Measurements from ENCODE around the gene CYGB. TPM values are rescaled to one million over a fixed set of nuclear protein-coding genes. Genes with fewer than 3 reads are reported as not detected.

Gene CYGB
- polyA plus RNA-seq, 1 donor (not counting 4 experiments of a cell fraction or from before 2014, with no cell fraction given), result 10.3 TPM

DNA sequence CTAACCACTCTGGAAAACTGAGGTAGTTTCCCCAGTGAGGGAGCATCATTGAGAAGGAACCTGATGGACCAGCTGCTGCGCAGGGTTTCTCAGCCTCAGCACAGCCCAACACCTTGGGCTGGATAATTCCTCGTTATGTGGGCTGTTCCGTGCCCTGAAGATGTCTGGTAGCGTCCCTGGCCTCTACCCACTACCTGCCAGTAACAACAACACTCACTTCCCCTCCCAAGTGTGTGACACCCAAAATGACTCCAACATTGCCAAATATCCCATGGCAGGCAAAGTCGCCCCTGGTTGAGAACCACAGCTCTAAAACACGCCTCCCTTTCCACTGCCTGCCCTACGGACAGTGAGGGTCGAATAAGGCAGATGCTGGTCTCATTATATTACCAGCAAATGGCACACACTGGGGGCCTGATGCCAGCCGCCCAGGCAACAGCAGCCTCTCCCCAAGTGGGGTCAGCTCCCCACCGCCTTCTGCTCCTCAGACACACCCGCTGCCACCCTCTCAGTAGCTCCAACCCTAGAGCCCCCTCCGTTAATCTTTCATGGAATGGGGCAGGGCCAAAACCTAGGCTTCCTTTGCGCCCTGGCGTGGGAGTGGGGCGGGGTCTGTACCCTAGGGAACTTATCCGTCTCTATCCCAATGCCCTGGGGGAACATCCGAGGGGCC is 37.3 kb downstream of the CYGB start:
- peaks cover 1 to 5% of the 10 kb centered on the region in 2 experiments for H3K36me3 ChIP-seq (ENCODE audit: control insufficient read depth in 2 of 2, extremely low read depth in 1 of 2, insufficient read depth in 2 of 2, low read length in 2 of 2)
- peak overlapping the region; percentile 95 for H3K9ac ChIP-seq (ENCODE audit: control insufficient read depth, extremely low read depth, insufficient read depth, low read length)
- peak overlapping the region; percentile 84 for H3K4me2 ChIP-seq (ENCODE audit: control insufficient read depth, extremely low read depth, insufficient read depth, low read depth, low read length)
- no peaks in the 10 kb centered on the region for H3K9me3 ChIP-seq (ENCODE audit: control insufficient read depth, low read depth, low read length)
- H3K4me3 ChIP-seq (ENCODE audit: control insufficient read depth in 2 of 3, extremely low read depth in 1 of 3, insufficient read depth in 2 of 3, low read depth in 1 of 3, low read length in 3 of 3), result peak overlapping the region; percentile 87 to 97 (median 94)
- H3K79me2 ChIP-seq (ENCODE audit: control insufficient read depth, insufficient read depth, low read length), result peaks cover 53% of the 10 kb centered on the region
- H3K9me1 ChIP-seq (ENCODE audit: control insufficient read depth, extremely low read depth, insufficient read depth, low read length), result peaks cover 3% of the 10 kb centered on the region
- no peak overlapping the region for H2AFZ ChIP-seq (ENCODE audit: control insufficient read depth, low read length)
- dilution Hi-C loops (cut with MboI; ENCODE audit: extremely low pct_ligation_motif_present, low sequenced_read_pairs), result no loop called here
- FAIRE-seq (no peak), DNase-seq (ENCODE audit: low read depth, low spot score) (no peak)
- peaks cover 16% of the 10 kb centered on the region for H4K20me1 ChIP-seq (ENCODE audit: control insufficient read depth, extremely low read depth, insufficient read depth, low read length)
- H3K27me3 ChIP-seq (ENCODE audit: control insufficient read depth, extremely low read depth, insufficient read depth, low read length), result no peaks in the 10 kb centered on the region
- peak overlapping the region; percentile 91 for H3K27ac ChIP-seq (ENCODE audit: control insufficient read depth, insufficient read depth, low read length)
- H3K4me1 ChIP-seq (ENCODE audit: control insufficient read depth, extremely low read depth, insufficient read depth, low read length), result peaks cover 33% of the 10 kb centered on the region
- TF ChIP-seq, protein P1, sequence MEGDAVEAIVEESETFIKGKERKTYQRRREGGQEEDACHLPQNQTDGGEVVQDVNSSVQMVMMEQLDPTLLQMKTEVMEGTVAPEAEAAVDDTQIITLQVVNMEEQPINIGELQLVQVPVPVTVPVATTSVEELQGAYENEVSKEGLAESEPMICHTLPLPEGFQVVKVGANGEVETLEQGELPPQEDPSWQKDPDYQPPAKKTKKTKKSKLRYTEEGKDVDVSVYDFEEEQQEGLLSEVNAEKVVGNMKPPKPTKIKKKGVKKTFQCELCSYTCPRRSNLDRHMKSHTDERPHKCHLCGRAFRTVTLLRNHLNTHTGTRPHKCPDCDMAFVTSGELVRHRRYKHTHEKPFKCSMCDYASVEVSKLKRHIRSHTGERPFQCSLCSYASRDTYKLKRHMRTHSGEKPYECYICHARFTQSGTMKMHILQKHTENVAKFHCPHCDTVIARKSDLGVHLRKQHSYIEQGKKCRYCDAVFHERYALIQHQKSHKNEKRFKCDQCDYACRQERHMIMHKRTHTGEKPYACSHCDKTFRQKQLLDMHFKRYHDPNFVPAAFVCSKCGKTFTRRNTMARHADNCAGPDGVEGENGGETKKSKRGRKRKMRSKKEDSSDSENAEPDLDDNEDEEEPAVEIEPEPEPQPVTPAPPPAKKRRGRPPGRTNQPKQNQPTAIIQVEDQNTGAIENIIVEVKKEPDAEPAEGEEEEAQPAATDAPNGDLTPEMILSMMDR (optimal IDR thresholded peaks at IDR 0.05 in 1 of 3, IDR thresholded peaks at IDR 0.05 in 1 of 3, conservative IDR thresholded peaks at IDR 0.05 in 1 of 3; ENCODE audit: extremely low read depth in 1 of 3, insufficient read depth in 2 of 3, low read length in 3 of 3), result no peak
- no peak for TF ChIP-seq EZH2 (IDR thresholded peaks at IDR 0.05; ENCODE audit: low read length)

DNA sequence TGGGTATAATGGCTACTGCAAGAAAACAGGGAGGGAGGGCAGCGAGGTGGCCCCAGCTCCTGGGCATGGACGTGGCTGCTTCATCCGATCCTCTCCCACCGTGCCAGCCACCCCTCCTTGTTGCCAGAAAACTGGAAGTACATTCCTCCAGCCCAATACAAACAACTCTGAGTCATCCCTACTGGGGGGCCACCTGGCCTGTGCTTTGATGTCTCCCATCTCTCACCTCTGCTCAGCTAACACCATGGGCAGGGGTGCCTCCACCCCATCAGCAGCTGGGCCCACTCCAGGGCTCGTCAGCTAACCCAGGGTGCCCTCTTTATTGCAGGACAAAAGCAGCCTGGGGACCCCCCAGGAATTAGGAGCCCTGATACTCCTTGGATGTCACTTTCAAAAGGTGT is 38.2 kb downstream of the CYGB start:
- no peaks in the 10 kb centered on the region for H3K9me3 ChIP-seq (ENCODE audit: control insufficient read depth, low read depth, low read length)
- H2AFZ ChIP-seq (ENCODE audit: control insufficient read depth, low read length), result no peak overlapping the region
- TF ChIP-seq, protein P1 (optimal IDR thresholded peaks at IDR 0.05 in 1 of 3, IDR thresholded peaks at IDR 0.05 in 1 of 3, conservative IDR thresholded peaks at IDR 0.05 in 1 of 3; ENCODE audit: extremely low read depth in 1 of 3, insufficient read depth in 2 of 3, low read length in 3 of 3), result no peak
- no peak for TF ChIP-seq EZH2 (IDR thresholded peaks at IDR 0.05; ENCODE audit: low read length)
- peak overlapping the region; percentile 84 for H3K4me2 ChIP-seq (ENCODE audit: control insufficient read depth, extremely low read depth, insufficient read depth, low read depth, low read length)
- H3K4me1 ChIP-seq (ENCODE audit: control insufficient read depth, extremely low read depth, insufficient read depth, low read length), result peaks cover 33% of the 10 kb centered on the region
- DNase-seq (ENCODE audit: low read depth, low spot score), result no peak
- peaks cover 21% of the 10 kb centered on the region for H4K20me1 ChIP-seq (ENCODE audit: control insufficient read depth, extremely low read depth, insufficient read depth, low read length)
- H3K79me2 ChIP-seq (ENCODE audit: control insufficient read depth, insufficient read depth, low read length), result peaks cover 55% of the 10 kb centered on the region
- peaks cover 3% of the 10 kb centered on the region for H3K9me1 ChIP-seq (ENCODE audit: control insufficient read depth, extremely low read depth, insufficient read depth, low read length)
- H3K36me3 ChIP-seq (ENCODE audit: control insufficient read depth in 2 of 2, extremely low read depth in 1 of 2, insufficient read depth in 2 of 2, low read length in 2 of 2), result peaks cover 5 to 6% of the 10 kb centered on the region in 2 experiments
- H3K4me3 ChIP-seq (ENCODE audit: control insufficient read depth in 2 of 3, extremely low read depth in 1 of 3, insufficient read depth in 2 of 3, low read depth in 1 of 3, low read length in 3 of 3), result peak overlapping the region; percentile 87 to 97 (median 94)
- no peaks in the 10 kb centered on the region for H3K27me3 ChIP-seq (ENCODE audit: control insufficient read depth, extremely low read depth, insufficient read depth, low read length)
- peak overlapping the region; percentile 95 for H3K9ac ChIP-seq (ENCODE audit: control insufficient read depth, extremely low read depth, insufficient read depth, low read length)
- H3K27ac ChIP-seq (ENCODE audit: control insufficient read depth, insufficient read depth, low read length), result peak overlapping the region; percentile 91
- no peak for FAIRE-seq
- dilution Hi-C loops (cut with MboI; ENCODE audit: extremely low pct_ligation_motif_present, low sequenced_read_pairs), result no loop called here
